ENCODE measurements around the gene ZDHHC24. TPM values are rescaled to one million over a fixed set of nuclear protein-coding genes. Genes with fewer than 3 reads are reported as not detected.

Gene ZDHHC24
- polyA plus RNA-seq, 1 experiment: 11.9 TPM

DNA sequence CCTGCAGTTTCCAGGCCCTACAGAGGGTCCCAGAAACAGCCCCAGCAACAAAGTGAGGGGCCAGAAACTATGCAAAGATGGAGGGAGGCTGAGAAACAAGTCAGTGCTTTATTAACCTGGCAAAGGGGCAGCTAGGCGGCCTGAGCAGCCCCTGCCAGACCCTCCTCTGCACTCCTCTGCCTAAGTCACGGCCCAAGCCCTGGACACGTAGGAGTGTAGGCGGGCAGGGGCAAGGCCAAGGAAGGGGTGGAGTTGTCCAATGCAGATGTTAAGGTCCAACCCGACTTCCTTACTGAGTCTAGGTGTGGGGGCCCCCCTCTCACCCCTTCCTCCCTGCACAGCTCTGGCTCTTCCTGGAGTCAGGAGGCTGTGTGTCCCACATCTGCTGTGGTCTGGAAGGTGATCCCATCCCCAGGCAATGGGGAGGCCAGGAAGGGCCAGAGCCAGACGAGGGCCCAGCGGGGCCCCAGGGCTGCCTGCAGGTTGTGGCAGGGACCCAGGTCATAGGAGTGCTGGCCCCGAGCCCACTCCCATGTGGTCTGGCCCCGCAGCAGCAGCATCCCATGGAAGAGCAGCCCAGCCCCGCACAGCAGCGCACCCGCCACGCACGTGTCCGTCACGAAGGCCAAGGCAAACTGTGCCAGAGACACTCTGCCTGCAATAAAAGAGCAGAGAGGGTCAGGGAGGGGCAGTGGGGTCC, 6.5 kb downstream of the ZDHHC24 start:
- no peak overlapping the region for H3K4me3 ChIP-seq (ENCODE audit: low read depth, low read length)
- H3K36me3 ChIP-seq (ENCODE audit: control insufficient read depth, insufficient read depth, low read length): peaks cover 10% of the 10 kb centered on the region
- no peaks in the 10 kb centered on the region for H3K27me3 ChIP-seq (ENCODE audit: control insufficient read depth, insufficient read depth, low read length)
- CTCF ChIA-PET: no interaction called here
- TF ChIP-seq, protein P1, sequence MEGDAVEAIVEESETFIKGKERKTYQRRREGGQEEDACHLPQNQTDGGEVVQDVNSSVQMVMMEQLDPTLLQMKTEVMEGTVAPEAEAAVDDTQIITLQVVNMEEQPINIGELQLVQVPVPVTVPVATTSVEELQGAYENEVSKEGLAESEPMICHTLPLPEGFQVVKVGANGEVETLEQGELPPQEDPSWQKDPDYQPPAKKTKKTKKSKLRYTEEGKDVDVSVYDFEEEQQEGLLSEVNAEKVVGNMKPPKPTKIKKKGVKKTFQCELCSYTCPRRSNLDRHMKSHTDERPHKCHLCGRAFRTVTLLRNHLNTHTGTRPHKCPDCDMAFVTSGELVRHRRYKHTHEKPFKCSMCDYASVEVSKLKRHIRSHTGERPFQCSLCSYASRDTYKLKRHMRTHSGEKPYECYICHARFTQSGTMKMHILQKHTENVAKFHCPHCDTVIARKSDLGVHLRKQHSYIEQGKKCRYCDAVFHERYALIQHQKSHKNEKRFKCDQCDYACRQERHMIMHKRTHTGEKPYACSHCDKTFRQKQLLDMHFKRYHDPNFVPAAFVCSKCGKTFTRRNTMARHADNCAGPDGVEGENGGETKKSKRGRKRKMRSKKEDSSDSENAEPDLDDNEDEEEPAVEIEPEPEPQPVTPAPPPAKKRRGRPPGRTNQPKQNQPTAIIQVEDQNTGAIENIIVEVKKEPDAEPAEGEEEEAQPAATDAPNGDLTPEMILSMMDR (IDR thresholded peaks at IDR 0.05; ENCODE audit: insufficient read depth, low read depth, low read length): no peak
- DNase-seq (ENCODE audit: low read depth): no peak
- POLR2A ChIA-PET: no interaction called here

DNA sequence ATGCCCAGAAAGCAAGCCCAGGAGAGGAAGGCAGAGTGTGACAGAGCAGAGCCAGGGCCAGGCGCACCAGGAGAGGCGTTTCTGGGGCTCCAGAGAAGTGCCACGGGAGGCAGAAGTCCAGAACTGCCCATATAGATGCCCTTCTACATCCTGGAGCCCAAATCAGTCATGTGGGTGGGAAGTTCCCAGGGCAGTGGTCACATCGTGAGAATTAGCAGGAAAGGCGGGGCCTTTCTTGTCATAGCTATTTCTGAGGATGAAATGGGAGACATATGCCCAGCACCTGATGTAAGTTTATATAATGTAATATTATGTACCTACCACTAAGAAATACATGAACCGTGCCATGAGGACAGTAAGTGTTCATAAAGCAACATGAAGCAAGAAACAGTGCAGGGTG, 13.1 kb downstream of the ZDHHC24 start:
- TF ChIP-seq, protein P1 (IDR thresholded peaks at IDR 0.05; ENCODE audit: insufficient read depth, low read depth, low read length): no peak
- Histone ChIP-seq H3K4me3 (ENCODE audit: low read depth, low read length) (no peak overlapping the region), H3K36me3 (ENCODE audit: control insufficient read depth, insufficient read depth, low read length) (peaks cover 3% of the 10 kb centered on the region; the same call in 1 of the 2 replicates), H3K27me3 (ENCODE audit: control insufficient read depth, insufficient read depth, low read length) (no peaks in the 10 kb centered on the region)
- CTCF ChIA-PET: interaction anchor here (0.6 to 0.9 kb wide), 3 partner anchors 12 to 124 kb away, joined by 3 to 4 read pairs (median 3); no protein-coding TSS in a partner anchor
- no peak for DNase-seq (ENCODE audit: low read depth)
- POLR2A ChIA-PET: interaction anchor here (0.6 kb wide), 1 partner anchor 156 kb away, joined by 3 read pairs; no protein-coding TSS in a partner anchor

DNA sequence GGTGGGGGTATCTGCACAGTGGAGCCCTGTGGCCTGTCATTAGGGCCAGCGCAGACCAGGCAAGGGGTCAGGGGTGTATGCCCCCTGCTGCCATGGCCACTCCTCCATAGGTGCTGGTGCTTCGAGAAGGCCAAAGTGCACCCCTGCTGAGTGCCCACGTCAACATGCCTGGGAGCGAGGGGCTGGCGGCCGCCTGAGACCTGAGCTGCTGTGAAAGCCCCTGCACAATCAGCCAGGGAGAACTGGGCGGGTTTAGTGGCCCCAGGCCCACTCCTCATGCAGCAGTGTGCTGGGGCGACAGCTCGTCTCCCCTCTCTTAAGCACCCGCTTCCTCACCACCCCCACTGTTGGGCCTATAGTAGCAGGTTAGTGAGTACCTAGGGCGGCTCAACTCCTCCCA, 14.0 kb downstream of the ZDHHC24 start:
- H3K4me3 ChIP-seq (ENCODE audit: low read depth, low read length): no peak overlapping the region
- ChIA-PET POLR2A (no interaction called here), CTCF (interaction anchor here (0.6 kb wide), 1 partner anchor 123 kb away, joined by 3 read pairs; no protein-coding TSS in a partner anchor)
- DNase-seq (ENCODE audit: low read depth): no peak
- no peaks in the 10 kb centered on the region for H3K27me3 ChIP-seq (ENCODE audit: control insufficient read depth, insufficient read depth, low read length)
- TF ChIP-seq, protein P1 (IDR thresholded peaks at IDR 0.05; ENCODE audit: insufficient read depth, low read depth, low read length): no peak
- peaks cover 4% of the 10 kb centered on the region; the same call in 1 of the 2 replicates for H3K36me3 ChIP-seq (ENCODE audit: control insufficient read depth, insufficient read depth, low read length)

DNA sequence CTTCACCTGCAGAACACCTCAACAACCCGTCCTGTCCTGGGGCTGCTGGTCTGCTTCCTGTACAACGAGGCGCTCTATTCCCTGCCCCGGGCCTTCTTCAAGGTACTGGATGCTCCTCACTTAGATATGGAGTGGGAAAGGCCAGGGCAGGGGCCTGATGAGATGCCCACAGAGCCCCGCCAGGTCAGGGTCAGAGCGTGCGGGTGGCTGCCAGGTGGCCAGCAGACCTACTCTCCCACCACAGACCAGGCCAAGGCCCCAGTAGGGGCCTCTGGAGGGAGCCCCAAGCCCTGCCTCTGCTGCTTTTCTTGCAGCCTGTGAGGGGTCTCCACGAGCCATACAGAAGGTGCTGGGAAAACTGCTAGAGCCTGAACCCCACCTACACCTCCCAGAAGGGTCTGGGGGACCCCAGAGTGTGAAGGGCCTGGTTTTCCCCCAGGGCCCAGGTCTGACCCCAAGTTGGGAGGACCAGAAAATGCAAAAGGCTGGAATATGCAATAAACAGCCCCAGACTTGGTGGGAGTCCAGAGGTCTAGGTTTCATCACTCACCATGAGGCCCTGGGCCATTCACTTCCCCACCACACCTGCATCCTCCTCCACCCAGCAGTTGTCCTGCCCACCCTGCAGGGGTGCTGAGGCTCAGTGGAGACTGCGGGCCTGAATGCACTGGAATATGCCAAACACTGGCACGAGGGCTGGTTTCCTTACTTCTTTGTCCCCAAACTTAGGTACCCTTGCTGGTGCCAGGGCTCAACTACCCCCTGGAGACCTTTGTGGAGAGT, 14.7 kb downstream of the ZDHHC24 start:
- no peaks in the 10 kb centered on the region for H3K27me3 ChIP-seq (ENCODE audit: control insufficient read depth, insufficient read depth, low read length)
- CTCF ChIA-PET: no interaction called here
- POLR2A ChIA-PET: no interaction called here
- no peak for DNase-seq (ENCODE audit: low read depth)
- H3K4me3 ChIP-seq (ENCODE audit: low read depth, low read length): no peak overlapping the region
- peaks cover 4% of the 10 kb centered on the region; the same call in 1 of the 2 replicates for H3K36me3 ChIP-seq (ENCODE audit: control insufficient read depth, insufficient read depth, low read length)
- TF ChIP-seq, protein P1 (IDR thresholded peaks at IDR 0.05; ENCODE audit: insufficient read depth, low read depth, low read length): no peak

DNA sequence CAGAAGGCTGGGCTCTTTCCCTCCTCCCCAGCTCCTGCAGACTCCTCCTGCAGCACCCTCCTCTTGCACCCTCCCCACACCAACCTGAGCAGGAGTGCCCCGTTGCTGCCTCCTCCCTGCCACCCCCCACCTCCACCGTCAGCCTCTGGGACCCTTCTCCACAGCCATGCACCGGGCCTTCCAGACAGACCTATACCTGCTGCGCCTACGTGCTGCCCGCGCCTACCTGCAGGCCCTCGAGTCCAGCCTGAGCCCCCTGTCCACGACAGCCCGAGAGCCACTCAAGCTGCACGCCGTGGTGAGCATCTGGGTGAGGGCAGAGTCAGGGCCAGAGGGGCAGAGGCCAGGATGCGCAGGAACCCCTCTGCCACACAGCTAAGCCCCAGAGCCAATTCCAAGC, 16.2 kb downstream of the ZDHHC24 start:
- TF ChIP-seq, protein P1 (IDR thresholded peaks at IDR 0.05; ENCODE audit: insufficient read depth, low read depth, low read length): no peak
- DNase-seq (ENCODE audit: low read depth): no peak
- Histone ChIP-seq H3K4me3 (ENCODE audit: low read depth, low read length) (no peak overlapping the region), H3K36me3 (ENCODE audit: control insufficient read depth, insufficient read depth, low read length) (peaks cover 3% of the 10 kb centered on the region; the same call in 1 of the 2 replicates), H3K27me3 (ENCODE audit: control insufficient read depth, insufficient read depth, low read length) (no peaks in the 10 kb centered on the region)
- ChIA-PET CTCF (no interaction called here), POLR2A (no interaction called here)
